ENCODE measurements around the gene RHOF. TPM values are rescaled to one million over a fixed set of nuclear protein-coding genes. Genes with fewer than 3 reads are reported as not detected.
"Not testable (repeated sequence)": the region's sequence is repeated elsewhere in the genome, so short reads cannot be mapped to it uniquely, and the experiment has no call there.

The RHOF gene
- total and polyA plus RNA-seq, 12 donors = 4.1 to 49.5 (median 21.8) TPM

GRCh38 chr12:121748218-121748570, 45.3 kb downstream of the RHOF start:
- TF ChIP-seq POLR2A (IDR thresholded peaks at IDR 0.05) (no peak), CTCF (IDR thresholded peaks at IDR 0.05) (no peak)
- peak in 3 of 7 donors; percentile 28 to 53 (median 31) for DNase-seq
- Histone ChIP-seq H3K4me3 (no peak overlapping the region), H3K9me3 (replicated peaks in 1 of 3) (no peaks in the 10 kb centered on the region), H3K27me3 (no peaks in the 10 kb centered on the region), H3K4me1 (replicated peaks in 1 of 2) (peaks cover 12 to 14% of the 10 kb centered on the region in 2 donors), H3K36me3 (replicated peaks in 1 of 2) (no peaks in the 10 kb centered on the region), H3K27ac (peak overlapping the region; percentile 60 to 90 (median 85))
- intact Hi-C loops (cut with DNase I) = no loop called here
- 62 to 76% (median 70%) methylated on average over 9 to 13 of the region's 13 CpGs for WGBS, 4 donors

- intact Hi-C loops (cut with DNase I); H3K27me3 ChIP-seq; H3K27ac ChIP-seq; H3K9me3 ChIP-seq (replicated peaks in 1 of 3); H3K36me3 ChIP-seq (replicated peaks in 1 of 2); H3K4me3 ChIP-seq: not testable (repeated sequence)
- WGBS, 4 donors = 82 to 90% (median 84%) methylated on average over 5 of the region's 5 CpGs
- peaks cover 22 to 24% of the 10 kb centered on the region in 2 donors for H3K4me1 ChIP-seq (replicated peaks in 1 of 2)
- peak in 1 of 7 donors; percentile 26 for DNase-seq
These were observed 47.9 kb downstream of the RHOF start for GRCh38 chr12:121745545-121745944.

GRCh38 chr12:121741743-121742142, 51.7 kb downstream of the RHOF start:
- intact Hi-C loops (cut with DNase I) = no loop called here
- WGBS, 4 donors = 80 to 91% (median 89%) methylated on average over 6 of the region's 6 CpGs

GRCh38 chr12:121740847-121741246, 52.6 kb downstream of the RHOF start:
- Histone ChIP-seq H3K36me3 (replicated peaks in 1 of 2) (no peaks in the 10 kb centered on the region), H3K4me3 (no peak overlapping the region), H3K27me3 (no peaks in the 10 kb centered on the region), H3K27ac (no peak overlapping the region), H3K4me1 (replicated peaks in 1 of 2) (peaks cover 9 to 10% of the 10 kb centered on the region in 2 donors), H3K9me3 (replicated peaks in 1 of 3) (no peaks in the 10 kb centered on the region)
- no peak for DNase-seq
- intact Hi-C loops (cut with DNase I) = no loop called here
- TF ChIP-seq CTCF (IDR thresholded peaks at IDR 0.05) = no peak
- no peak for TF ChIP-seq POLR2A (IDR thresholded peaks at IDR 0.05)
- 89 to 96% (median 95%) methylated on average over 4 of the region's 4 CpGs for WGBS, 4 donors

More at GRCh38 chr12:121741743-121742142, 51.7 kb downstream of the RHOF start:
- TF ChIP-seq CTCF (IDR thresholded peaks at IDR 0.05) = no peak
- TF ChIP-seq POLR2A (IDR thresholded peaks at IDR 0.05) = no peak
- no peaks in the 10 kb centered on the region for H3K27me3 ChIP-seq
- no peaks in the 10 kb centered on the region for H3K9me3 ChIP-seq (replicated peaks in 1 of 3)
- H3K27ac ChIP-seq = no peak overlapping the region
- H3K4me1 ChIP-seq (replicated peaks in 1 of 2) = peaks cover 9 to 10% of the 10 kb centered on the region in 2 donors
- no peak for DNase-seq
- no peaks in the 10 kb centered on the region for H3K36me3 ChIP-seq (replicated peaks in 1 of 2)
- no peak overlapping the region for H3K4me3 ChIP-seq

GRCh38 chr12:121738340-121738858, 55.1 kb downstream of the RHOF start:
- peaks cover 9 to 10% of the 10 kb centered on the region in 2 donors for H3K4me1 ChIP-seq (replicated peaks in 1 of 2)
- no peak overlapping the region for H3K27ac ChIP-seq
- no peak overlapping the region for H3K4me3 ChIP-seq
- 68 to 100% (median 81%) methylated on average over 4 to 9 of the region's 9 CpGs for WGBS, 4 donors
- TF ChIP-seq POLR2A (IDR thresholded peaks at IDR 0.05) (no peak), CTCF (IDR thresholded peaks at IDR 0.05) (no peak)
- H3K36me3 ChIP-seq (replicated peaks in 1 of 2) = no peaks in the 10 kb centered on the region
- no peaks in the 10 kb centered on the region for H3K9me3 ChIP-seq (replicated peaks in 1 of 3)
- intact Hi-C loops (cut with DNase I) = no loop called here
- no peak for DNase-seq
- H3K27me3 ChIP-seq = no peaks in the 10 kb centered on the region

Measured in adrenal gland (tissue), 12 donors.